HCT116 (cell line): ENCODE measurements around the gene ITGA7.

Experiments
- CTCF ChIP-seq, 3 experiments: fragments of 200-600 bp in 1 of 3; sonication (generic) in 1 of 3; IDR thresholded peaks in 2 of 3; conservative IDR thresholded peaks in 1 of 3; 2 replicates each; pipeline ENCODE4 v1.5.1; 2012 to 2017; ENCODE audit warnings: low read depth in 2 of 3, low read length in 2 of 3, antibody characterized with exemption in 1 of 3, borderline replicate concordance in 1 of 3, control low read depth in 1 of 3, mild to moderate bottlenecking in 1 of 3, mixed read lengths in 1 of 3, mixed run types in 1 of 3, moderate library complexity in 1 of 3; ENCODE audit not compliant: insufficient read depth in 1 of 3
- ELF1 ChIP-seq: IDR thresholded peaks from 2 replicates; pipeline ENCODE4 v1.6.1; 2012; ENCODE audit warnings: low read depth, borderline replicate concordance
- EZH2 ChIP-seq: fragments of 200-600 bp; sonication (generic); IDR thresholded peaks from 2 replicates; pipeline ENCODE4 v1.6.1; 2017; ENCODE audit warnings: antibody characterized with exemption, mixed run types
- EZH2phosphoT487 ChIP-seq: fragments of 200-600 bp; IDR thresholded peaks from 2 replicates; pipeline ENCODE4 v1.6.1; 2018; ENCODE audit warnings: antibody characterized with exemption, borderline replicate concordance
- JUND ChIP-seq: IDR thresholded peaks from 2 replicates; pipeline ENCODE4 v1.6.1; 2012
- POLR2A ChIP-seq: IDR thresholded peaks from 2 replicates; pipeline ENCODE4 v1.7.0; 2011; ENCODE audit warnings: borderline replicate concordance; ENCODE audit not compliant: insufficient read depth, insufficient read length; ENCODE audit errors: extremely low read depth
- POLR2AphosphoS5 ChIP-seq: IDR thresholded peaks from 2 replicates; pipeline ENCODE4 v1.6.1; 2011; ENCODE audit warnings: mild to moderate bottlenecking, low read depth, low read length, moderate library complexity
- RAD21 ChIP-seq: IDR thresholded peaks from 2 replicates; pipeline ENCODE4 v1.6.1; 2012; ENCODE audit warnings: low read depth, mild to moderate bottlenecking
- SP1 ChIP-seq: IDR thresholded peaks from 2 replicates; pipeline ENCODE4 v1.6.1; 2012; ENCODE audit warnings: low read depth
- TCF7L2 ChIP-seq: IDR thresholded peaks from 2 replicates; pipeline ENCODE4 v1.7.0; 2011; ENCODE audit warnings: borderline replicate concordance, inconsistent platforms; ENCODE audit not compliant: insufficient read depth, insufficient read length; ENCODE audit errors: extremely low read depth
- ZFX ChIP-seq: fragments of 450-650 bp; IDR thresholded peaks from 2 replicates; pipeline ENCODE4 v1.6.1; 2017
- TF ChIP-seq, protein P1 (sequence below): IDR thresholded peaks from 2 replicates; pipeline ENCODE4 v1.6.1; 2012
- TF ChIP-seq, protein P2 (sequence below): IDR thresholded peaks from 2 replicates; pipeline ENCODE4 v1.6.1; 2011; ENCODE audit warnings: mild to moderate bottlenecking, low read length, moderate library complexity; ENCODE audit not compliant: insufficient replicate concordance; ENCODE audit errors: extremely low read depth
- TF ChIP-seq, protein P3 (sequence below): IDR thresholded peaks from 2 replicates; pipeline ENCODE4 v1.6.1; 2012; ENCODE audit warnings: low read depth

DNA sequence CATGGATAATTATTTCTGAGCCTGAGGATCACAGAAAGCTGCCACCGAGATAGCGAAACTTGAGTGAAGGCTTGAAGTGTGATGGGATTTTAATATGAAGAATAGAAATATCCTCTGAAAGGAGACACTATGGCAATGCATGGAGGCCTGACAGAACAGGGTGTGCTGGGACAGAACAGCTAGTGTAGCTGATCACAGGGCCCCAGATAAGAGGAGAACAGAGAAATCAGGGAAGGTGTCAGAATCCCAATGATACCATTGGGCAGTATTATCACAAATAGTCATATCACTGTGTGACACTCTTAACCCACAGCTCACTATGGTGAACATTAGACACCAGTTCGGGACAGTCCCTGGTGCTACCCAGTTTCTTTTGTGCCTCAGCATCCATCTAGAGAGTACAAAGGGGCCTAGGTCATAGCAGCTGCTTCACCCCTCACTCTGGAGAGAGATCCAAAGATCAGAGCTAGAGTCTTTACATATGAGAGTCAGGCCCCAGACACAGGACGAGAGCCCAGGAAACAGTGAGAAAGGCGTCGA lies 71.5 kb downstream of the ITGA7 start:
- TF ChIP-seq EZH2 (no peak), CTCF (IDR thresholded peaks at IDR 0.05 in 2 of 3, conservative IDR thresholded peaks at IDR 0.05 in 1 of 3; ENCODE audit: borderline replicate concordance in 1 of 3, insufficient read depth in 1 of 3, low read depth in 2 of 3, low read length in 2 of 3) (no peak), ELF1 (no peak), JUND (no peak), SP1 (no peak), RAD21 (no peak), EZH2phosphoT487 (no peak), POLR2A (no peak), POLR2AphosphoS5 (no peak), ZFX (no peak), TCF7L2 (no peak)
- TF ChIP-seq, protein P1, sequence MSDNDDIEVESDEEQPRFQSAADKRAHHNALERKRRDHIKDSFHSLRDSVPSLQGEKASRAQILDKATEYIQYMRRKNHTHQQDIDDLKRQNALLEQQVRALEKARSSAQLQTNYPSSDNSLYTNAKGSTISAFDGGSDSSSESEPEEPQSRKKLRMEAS: no peak
- TF ChIP-seq, protein P2, sequence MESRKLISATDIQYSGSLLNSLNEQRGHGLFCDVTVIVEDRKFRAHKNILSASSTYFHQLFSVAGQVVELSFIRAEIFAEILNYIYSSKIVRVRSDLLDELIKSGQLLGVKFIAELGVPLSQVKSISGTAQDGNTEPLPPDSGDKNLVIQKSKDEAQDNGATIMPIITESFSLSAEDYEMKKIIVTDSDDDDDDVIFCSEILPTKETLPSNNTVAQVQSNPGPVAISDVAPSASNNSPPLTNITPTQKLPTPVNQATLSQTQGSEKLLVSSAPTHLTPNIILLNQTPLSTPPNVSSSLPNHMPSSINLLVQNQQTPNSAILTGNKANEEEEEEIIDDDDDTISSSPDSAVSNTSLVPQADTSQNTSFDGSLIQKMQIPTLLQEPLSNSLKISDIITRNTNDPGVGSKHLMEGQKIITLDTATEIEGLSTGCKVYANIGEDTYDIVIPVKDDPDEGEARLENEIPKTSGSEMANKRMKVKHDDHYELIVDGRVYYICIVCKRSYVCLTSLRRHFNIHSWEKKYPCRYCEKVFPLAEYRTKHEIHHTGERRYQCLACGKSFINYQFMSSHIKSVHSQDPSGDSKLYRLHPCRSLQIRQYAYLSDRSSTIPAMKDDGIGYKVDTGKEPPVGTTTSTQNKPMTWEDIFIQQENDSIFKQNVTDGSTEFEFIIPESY: no peak
- TF ChIP-seq, protein P3, sequence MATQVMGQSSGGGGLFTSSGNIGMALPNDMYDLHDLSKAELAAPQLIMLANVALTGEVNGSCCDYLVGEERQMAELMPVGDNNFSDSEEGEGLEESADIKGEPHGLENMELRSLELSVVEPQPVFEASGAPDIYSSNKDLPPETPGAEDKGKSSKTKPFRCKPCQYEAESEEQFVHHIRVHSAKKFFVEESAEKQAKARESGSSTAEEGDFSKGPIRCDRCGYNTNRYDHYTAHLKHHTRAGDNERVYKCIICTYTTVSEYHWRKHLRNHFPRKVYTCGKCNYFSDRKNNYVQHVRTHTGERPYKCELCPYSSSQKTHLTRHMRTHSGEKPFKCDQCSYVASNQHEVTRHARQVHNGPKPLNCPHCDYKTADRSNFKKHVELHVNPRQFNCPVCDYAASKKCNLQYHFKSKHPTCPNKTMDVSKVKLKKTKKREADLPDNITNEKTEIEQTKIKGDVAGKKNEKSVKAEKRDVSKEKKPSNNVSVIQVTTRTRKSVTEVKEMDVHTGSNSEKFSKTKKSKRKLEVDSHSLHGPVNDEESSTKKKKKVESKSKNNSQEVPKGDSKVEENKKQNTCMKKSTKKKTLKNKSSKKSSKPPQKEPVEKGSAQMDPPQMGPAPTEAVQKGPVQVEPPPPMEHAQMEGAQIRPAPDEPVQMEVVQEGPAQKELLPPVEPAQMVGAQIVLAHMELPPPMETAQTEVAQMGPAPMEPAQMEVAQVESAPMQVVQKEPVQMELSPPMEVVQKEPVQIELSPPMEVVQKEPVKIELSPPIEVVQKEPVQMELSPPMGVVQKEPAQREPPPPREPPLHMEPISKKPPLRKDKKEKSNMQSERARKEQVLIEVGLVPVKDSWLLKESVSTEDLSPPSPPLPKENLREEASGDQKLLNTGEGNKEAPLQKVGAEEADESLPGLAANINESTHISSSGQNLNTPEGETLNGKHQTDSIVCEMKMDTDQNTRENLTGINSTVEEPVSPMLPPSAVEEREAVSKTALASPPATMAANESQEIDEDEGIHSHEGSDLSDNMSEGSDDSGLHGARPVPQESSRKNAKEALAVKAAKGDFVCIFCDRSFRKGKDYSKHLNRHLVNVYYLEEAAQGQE: no peak
